NCI-H2171 (cell line): ENCODE data around the gene POFUT1.

Experiments
- DNase-seq: peaks from one replicate; lab custom pipeline; 2025; lab: John Stamatoyannopoulos, UW

POFUT1 gene

DNA sequence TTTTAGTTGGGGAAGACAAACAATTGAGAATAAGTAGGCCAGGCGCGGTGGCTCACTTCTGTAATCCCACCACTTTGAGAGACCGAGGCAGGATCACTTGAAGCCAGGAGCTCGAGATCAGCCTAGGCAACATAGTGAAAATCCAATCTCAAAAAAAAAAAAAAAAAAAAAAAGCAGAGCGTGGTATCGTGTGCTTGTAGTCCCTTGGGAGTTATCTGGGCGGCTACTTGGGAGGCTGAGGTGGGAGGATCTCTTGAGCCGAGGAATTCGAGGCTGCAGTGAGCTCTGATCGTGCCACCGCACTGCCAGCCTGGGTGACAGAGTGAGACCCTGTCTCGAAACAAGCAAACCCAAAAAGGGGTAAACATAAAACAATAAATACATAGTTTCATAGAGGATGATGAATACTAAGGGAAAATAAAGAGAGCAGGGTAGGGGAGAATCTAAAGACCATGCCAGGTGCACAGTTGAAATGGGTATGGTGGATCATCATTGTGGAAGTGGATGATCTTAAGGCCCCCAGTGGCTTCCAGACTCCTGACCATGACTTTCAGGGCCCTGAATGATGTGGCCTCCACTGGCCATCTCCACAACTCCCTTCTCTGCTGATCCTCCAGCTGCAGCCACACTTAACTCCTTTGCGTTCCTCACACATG, 947 bp downstream of the POFUT1 start:
- DNase-seq, result peak; percentile 23

DNA sequence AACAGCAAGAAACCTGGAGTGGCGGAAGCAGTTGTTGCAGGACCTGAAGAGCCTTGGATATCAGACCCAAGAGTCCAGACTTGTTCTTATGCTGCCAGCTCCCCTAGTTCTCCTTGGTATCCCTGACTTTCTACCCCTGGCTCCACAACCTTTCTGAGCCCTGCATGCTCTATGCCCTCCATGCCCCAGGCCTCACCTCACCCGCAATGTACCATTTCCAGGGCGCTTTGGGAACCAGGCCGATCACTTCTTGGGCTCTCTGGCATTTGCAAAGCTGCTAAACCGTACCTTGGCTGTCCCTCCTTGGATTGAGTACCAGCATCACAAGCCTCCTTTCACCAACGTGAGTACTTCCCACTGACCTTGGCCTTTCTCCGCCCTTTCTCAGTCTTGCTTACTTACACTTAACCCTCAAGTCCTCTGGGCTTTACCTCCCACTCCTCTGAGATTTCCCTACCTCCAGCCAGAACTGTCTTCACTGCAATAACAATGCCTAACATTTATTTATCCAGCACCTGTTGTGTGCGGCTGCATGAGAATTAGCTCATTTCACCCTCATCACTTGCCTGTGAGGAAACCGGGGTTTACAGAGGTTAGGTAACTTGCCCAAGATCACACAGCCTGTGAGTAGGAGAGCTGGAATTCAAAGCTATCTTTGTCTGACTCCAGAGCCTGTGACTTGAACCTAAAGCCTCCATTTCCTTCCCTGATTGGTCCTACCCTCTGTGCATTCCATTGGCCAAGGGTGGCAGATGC, 2.3 kb downstream of the POFUT1 start:
- DNase-seq, result no peak

DNA sequence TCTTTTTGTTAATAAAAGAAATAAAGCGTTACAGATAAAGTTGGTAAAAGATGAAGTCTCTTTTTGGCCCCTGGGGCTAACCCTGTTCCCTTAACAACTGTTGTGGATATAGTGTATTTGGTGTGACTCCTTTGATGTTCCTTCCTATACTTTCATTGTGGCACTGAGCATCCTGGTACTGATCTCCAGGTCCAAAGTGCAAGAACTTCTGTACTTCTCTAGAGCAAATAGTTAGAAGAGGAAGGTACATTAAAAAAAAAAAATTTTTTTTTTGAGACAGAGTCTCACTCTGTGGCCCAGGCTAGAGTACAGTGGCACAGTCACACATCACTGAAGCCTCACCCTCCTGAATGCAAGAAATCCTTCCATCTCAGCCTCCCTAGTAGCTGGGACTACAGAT, 6.2 kb downstream of the POFUT1 start:
- no peak for DNase-seq

DNA sequence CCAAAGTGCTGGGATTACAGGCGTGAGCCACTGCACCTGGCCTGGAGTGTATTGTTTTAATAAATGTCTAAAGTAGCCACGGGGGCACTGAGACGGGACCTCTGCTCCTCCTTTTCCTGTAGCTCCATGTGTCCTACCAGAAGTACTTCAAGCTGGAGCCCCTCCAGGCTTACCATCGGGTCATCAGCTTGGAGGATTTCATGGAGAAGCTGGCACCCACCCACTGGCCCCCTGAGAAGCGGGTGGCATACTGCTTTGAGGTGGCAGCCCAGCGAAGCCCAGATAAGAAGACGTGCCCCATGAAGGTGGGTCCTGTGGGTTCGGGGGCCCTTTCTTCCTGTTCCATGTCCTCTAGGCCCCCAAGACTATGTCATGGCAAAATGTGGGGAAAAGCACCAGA, 7.5 kb downstream of the POFUT1 start:
- DNase-seq, result no peak

DNA sequence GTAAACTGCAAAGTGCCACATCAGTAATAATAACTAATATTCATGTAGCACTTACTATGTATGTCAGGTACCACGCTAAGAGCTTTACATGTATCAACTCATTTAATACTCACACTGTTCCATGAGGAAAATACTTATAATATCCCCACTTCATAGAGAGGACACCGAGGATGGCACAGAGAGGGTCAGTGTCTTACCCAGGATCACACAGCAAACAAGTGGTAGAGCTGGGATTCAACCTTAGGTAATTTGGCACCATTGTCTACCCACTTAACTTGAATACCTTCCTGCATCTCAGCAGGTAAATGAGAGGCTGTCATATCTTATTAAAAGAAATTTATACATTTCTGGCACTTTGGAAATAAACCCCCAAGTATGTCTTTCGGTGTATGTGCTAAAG, 8.0 kb downstream of the POFUT1 start:
- no peak for DNase-seq

DNA sequence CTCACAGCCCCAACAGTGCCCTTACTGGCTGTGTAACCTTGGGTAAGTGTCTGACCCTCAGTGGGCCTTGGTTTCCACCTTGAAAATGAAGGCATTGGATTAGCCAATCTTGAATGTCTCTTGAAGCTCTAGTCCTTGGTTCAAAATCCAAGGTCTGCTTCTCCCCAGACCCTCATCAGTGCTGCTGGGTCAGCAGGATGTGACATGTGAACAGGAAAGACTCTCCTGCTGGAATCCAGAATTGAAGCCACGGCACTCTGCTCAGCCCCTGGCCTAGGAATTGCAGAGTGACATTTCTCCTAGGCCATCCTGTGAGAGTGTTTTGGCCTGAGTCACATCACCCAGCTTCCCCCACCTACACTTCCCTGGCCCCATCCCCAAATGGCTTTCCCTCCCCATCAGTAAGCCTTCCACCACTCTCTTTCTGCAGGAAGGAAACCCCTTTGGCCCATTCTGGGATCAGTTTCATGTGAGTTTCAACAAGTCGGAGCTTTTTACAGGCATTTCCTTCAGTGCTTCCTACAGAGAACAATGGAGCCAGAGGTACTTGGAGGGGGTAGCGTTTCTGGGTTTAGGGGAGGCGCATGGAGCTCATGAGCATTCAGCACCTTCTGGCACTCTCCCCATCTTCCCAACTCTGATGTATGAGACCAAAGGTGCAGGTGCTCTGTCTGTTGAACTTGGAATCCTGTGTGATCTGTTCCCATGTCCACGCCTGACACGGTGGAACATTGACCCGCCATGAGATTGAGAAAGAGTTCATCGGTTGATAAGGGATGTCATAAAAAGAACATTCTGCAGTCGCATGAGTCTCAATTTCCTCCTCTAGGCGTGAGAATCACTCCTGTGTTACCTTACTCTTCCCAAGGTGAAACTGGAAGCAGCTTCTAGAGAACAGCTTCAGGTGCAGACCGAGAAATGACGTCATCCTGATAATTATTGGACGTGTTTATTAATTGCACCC, 8.8 kb downstream of the POFUT1 start:
- DNase-seq, result no peak

DNA sequence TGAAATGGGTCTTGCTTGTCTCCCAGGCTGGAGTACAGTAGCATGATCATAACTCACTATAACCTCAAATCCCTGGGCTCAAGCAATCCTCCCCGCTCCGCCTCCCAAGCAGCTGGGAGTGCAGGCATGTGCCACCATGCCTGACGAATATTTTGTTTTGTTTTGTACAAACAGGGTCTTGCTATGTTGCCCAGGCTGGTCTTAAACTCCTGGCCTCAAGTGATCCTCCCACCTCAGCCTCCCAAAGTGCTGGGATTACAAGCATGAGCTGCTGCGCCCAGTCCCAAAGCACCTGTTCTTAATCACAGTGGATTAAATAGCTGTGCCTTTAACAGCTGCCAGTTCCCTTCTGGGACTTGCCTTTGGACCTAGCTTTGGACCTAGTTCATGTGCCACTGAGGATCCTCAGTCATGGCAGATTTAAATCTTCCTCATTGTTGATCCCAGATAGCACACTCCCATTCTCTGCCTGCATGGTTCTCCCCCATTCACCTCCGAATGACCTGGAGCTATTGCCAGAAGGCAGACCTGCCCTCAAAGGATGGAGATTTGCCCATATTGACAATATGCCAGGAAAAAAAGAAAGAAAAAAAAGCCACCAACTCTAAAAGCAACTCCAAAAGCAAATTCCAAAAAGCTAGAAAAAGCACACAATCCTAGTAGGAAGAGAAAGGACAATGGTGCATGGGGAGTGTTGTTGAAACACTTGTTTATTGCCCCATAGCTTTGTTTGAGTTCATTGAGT, 10.6 kb downstream of the POFUT1 start:
- DNase-seq, result no peak

DNA sequence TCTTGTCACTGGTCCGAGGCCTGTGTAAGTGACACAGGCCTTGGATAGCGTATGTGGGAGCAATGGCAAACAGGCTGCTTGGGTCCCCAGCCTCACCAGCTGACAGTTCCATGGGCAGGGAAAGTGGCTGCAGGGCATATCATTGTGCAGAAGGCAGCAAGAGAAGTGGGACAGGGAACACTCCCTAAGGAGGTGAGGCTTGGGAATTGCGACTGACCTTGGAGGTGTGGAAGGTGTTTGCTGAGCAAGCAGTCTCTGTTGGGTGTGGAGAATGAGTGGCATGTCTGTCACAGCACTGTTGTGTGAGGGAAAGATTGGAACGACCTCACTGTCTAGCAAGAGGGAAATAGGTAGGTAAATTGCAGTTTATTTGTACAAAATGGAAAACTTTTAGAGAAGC, 16.8 kb downstream of the POFUT1 start:
- DNase-seq, result no peak

DNA sequence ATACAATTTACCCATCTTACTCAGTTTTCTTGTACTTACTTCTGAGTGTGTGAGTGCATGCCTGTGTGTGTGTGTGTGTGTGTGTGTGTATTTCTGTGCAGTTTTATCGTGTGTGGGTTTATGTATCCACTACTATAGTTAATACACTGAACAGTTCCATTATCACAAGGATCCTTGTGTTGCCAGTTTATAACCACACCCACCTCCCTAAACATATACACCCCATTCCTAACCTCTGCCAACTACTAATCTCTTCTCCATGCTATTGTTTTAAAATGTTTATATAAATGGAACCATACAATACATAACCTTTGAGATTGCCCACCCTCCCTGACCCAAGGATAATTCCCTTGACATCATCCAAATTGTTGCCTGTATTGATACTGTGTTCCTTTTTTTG, 18.7 kb downstream of the POFUT1 start:
- DNase-seq, result no peak

DNA sequence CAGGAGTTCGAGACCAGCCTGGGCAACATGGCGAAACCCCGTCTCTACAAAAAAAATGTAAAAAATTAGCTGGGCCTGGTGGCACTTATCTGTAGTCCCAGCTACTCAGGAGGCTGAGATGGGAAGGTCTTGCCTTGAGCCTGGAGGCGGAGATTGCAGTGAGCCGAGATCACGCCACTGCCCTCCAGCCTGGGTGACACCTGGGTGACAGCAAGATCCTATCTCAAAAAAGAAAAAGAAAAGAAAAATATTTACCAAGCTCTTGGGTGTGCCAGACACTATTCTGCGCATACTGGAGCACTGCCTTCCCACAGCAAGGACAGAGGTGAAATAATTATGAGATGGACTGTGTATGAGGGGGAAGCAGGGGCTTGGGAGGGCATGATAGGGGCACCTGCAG, 19.6 kb downstream of the POFUT1 start:
- no peak for DNase-seq

DNA sequence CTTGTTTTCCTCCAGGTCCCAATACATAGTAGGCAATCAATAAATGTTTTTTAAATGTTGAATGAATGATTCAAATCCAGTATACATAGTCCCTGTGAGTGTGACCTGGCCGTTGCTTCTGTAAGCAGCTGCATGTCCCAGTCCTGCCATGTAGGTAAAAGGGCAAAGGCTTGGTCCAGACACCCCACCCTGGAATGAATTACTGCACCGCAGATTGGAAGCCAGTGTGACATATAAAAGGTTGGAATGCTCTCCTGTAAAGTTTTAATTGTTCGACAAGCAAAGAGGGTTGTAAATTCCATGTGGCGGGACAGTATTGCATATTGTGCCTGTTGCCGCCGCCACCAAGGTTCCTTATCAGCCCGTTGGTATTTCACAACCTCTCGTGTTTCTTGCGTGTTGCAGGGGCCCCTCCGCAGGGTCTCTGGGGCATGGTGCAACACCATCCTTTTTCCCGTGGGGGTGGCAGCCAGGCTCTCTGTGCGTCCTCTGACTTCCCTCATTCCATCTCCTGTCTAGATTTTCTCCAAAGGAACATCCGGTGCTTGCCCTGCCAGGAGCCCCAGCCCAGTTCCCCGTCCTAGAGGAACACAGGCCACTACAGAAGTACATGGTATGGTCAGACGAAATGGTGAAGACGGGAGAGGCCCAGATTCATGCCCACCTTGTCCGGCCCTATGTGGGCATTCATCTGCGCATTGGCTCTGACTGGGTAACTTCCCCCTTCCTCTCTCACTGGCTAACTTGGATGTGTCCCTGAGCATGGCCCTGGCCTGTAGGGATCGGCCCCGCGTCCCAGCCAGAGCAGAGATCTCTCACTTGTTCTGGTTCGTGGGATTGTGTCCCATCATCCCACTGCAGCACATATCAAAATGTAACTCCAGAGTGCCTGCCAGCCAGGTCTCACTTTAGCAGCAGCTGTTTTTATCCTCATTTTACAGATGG, 20.3 kb downstream of the POFUT1 start:
- DNase-seq, result no peak

DNA sequence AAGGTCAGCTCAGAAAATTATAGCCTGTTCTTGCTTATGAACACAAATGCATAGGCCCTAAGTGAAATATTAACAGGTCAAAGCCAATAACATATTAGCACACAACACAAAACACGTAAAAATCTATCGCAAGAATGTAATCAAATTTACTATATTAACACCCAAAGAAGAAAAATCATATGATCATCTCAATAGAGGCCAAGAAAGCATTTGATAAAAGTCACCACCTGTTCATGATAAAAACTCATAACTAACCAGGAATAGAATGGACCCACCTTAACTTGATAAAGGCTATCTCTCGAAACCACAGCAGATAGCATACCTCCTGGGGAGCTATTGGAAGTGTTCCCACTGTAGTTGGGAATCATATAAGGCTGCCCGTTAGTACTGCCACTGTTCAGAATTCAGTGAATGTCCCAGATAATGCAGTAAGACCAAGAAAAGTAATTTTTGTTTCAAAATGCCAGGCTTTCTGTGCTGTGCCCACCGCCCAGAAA, 21.6 kb downstream of the POFUT1 start:
- DNase-seq, result no peak

DNA sequence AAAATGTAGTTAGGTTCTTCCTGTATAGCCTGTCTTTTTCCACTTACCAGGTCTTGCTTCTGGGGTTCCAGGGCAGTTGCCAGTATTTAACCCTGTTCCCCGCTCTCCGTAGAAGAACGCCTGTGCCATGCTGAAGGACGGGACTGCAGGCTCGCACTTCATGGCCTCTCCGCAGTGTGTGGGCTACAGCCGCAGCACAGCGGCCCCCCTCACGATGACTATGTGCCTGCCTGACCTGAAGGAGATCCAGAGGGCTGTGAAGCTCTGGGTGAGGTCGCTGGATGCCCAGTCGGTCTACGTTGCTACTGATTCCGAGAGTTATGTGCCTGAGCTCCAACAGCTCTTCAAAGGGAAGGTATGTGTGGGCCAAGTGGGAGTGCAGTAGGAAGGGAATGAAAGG, 23.0 kb downstream of the POFUT1 start:
- no peak for DNase-seq

DNA sequence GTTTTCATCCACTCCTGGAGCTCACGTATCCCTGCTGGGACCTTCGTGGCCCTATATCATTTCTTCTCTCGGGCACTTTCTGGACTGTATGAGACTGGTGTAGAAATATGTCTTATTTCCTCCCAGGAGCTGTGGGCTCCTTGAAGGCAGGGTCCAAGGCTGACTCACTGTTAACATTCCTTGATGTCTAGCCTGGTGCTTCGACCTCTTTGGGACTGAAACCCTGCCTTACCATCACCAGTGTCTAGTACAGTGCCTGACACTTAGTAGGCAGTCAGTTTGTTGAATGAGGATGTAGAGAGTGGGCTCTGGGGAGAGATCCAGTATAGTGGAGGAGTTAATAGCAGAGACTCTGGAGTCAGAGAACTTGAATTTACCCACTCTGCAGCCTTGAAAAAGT, 23.6 kb downstream of the POFUT1 start:
- DNase-seq, result no peak

DNA sequence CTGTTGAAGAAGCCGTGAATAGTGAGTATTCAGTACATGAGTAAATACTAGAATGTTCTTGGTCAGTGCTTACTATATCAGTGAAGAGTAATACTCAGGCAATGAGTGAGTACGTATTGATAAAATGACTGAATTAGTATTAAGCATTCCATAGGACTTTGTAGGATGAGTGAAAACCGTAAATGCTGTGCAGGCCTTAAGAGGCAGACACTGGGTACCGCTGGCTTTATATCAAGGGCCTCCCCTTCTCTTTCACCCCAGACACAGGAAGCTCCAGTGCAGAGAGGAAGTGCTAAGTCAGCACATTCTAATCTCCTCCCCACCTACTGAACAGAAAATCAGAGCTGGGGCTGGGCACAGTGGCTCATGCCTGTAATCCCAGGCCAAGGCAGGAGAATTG, 24.2 kb downstream of the POFUT1 start:
- no peak for DNase-seq

DNA sequence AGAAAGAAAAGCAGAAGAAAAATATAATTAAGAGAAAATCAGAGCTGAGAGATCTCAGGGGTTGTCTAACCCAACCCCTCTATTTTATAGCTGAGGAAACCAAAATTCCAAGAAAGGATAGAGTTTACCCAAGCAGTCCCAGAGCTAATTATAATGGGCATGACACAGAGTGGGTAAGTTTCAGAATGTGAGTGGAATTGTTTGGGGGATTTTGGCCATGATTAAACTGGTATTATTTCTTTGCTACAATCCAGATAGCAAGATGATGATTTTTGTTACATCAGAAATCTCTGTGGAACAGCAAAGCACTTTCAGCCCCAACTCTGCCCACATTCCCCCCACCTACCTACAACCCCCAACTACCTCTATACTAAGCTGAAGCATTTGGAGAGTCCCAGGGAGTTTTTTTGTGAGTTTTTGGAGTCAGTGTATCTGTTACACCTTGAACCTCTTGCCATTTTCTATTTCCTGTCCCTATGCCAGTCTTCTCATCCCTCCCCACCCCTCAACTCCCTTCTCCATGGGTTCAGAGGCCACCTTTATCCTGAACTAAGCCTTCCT, 24.7 kb downstream of the POFUT1 start:
- no peak for DNase-seq

DNA sequence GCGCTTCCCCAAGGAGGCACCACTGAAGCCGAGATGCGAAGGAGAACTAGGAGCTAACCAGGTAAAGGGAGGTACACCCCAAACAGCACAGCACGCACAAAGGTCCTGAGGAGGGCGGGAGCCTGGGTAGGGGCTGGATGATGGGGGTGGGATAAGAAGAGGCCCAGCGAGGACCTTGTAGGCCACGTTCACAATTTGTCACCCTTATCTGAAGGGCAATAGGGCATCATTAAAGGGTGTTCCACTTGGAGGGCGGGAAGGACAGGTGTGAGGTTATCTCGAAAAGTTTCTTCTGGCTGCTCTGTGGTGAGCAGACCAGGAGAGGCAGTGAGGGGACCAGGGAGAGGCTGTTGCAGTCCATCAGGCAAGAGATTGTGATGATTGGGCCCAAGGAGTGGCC, 25.6 kb downstream of the POFUT1 start:
- no peak for DNase-seq

DNA sequence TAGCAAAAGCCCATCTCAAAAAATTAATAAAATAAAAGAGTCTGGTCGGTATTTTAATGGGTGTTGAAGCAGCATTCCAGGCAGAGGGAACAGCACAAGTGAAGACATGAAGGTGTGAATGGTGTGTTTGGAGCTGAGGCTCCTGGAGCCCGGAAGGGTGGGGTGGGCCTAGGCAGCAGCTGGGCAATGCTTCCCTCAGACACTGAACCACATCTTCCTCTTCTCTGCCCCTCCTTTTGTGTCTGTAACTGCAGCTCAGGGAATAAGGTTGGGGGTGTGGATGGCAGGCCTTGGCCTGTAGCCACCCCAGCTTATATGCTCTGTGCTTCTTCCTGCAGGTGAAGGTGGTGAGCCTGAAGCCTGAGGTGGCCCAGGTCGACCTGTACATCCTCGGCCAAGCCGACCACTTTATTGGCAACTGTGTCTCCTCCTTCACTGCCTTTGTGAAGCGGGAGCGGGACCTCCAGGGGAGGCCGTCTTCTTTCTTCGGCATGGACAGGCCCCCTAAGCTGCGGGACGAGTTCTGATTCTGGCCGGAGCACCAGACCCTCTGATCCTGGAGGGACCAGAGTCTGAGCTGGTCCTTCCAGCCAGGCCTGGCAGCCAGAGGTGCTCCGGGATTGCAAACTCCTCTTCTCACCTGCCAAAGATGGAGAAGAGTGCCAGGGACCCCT, 26.6 kb downstream of the POFUT1 start:
- no peak for DNase-seq

DNA sequence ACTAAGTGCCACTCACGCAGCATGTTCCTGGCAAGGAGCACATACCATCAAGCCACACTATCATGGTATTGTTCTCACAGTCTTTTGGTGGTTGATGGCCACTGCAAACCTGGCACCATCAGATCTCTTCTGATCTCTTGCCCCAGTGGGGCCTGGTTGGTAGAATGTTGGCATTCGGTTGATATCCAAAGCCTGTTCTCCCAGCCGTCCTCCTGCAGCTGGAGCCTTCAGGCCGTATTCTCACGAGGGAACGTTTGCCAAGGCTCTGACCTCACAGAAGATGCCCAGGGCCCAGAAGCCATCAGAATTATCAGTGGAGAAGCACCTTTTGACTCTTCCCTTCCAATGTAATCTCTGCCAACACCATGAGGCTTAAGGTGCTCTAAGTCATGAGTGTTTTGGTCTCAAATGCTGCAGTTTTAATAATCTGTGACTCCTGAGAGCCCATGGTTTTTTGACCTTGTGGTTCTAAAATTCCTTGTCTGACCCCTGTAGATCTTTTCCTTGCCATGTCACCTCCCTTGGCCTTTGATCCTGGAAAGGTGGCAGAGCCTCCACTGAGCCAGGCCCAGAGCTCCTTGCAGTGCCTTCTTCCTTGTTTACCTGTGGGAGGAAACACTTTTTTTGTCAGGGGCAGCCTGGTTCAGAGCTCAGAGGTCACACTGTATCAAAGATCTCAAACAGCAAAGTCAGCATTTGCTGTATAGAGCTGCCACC, 27.8 kb downstream of the POFUT1 start:
- DNase-seq, result no peak
